ENCODE measurements around the gene ITGA11.

- TF ChIP-seq CTCF (conservative IDR thresholded peaks at IDR 0.05; ENCODE audit: low read depth, low read length) (no peak), EZH2phosphoT487 (IDR thresholded peaks at IDR 0.05; ENCODE audit: borderline replicate concordance, low read length) (no peak)
Measured at GRCh38 chr15:68298336-68298735, 133.6 kb downstream of the ITGA11 start.

Data from PC-3 (cell line).